Thyroid gland (tissue), 4 donors: Measurements from ENCODE around the gene FNTB. TPM values are rescaled to one million over a fixed set of nuclear protein-coding genes. Genes with fewer than 3 reads are reported as not detected.

Experiments
- DNase-seq, 2 donors: peaks; one replicate each; pipeline ENCODE4 v3.0.0-alpha.2; 2019
- H3K27ac ChIP-seq, 3 donors: fragments of 200-600 bp; sonication (generic); 1 replicate in 2 of 3; 2 replicates in 1 of 3; pipeline ENCODE4 v1.5.1; 2016 to 2019; ENCODE audit warnings: mild to moderate bottlenecking in 1 of 3, moderate library complexity in 1 of 3
- H3K27me3 ChIP-seq: fragments of 200-600 bp; sonication (generic); one replicate; pipeline ENCODE4 v1.5.1; 2019
- H3K36me3 ChIP-seq, 2 donors: fragments of 200-600 bp; sonication (generic); one replicate each; pipeline ENCODE4 v1.5.1; 2016 to 2019
- H3K4me1 ChIP-seq, 2 donors: fragments of 200-600 bp; sonication (generic); one replicate each; pipeline ENCODE4 v1.5.1; 2017 to 2019
- H3K4me3 ChIP-seq, 3 donors: fragments of 200-600 bp; sonication (generic); replicated peaks in 1 of 3; 1 replicate in 2 of 3; 2 replicates in 1 of 3; pipeline ENCODE4 v1.5.1; 2016; ENCODE audit warnings: mild to moderate bottlenecking in 1 of 3
- H3K9me3 ChIP-seq: fragments of 200-600 bp; sonication (generic); one replicate; pipeline ENCODE4 v1.5.1; 2017
- POLR2A ChIP-seq, 2 donors: fragments of 450-650 bp; IDR thresholded peaks; one replicate each; pipeline ENCODE4 v1.6.1; 2017; ENCODE audit warnings: antibody characterized with exemption in 2 of 2, mild to moderate bottlenecking in 2 of 2, moderate library complexity in 1 of 2
- WGBS, 2 donors: methylation state at CpG; one replicate each; pipeline ENCODE4 v1.1.5; 2017; 5-methylcytosine and 5-hydroxymethylcytosine counted together
- intact Hi-C: fragments of 100-400 bp; cut with DNase I; formaldehyde crosslinking; loops from one replicate; pipeline ENCODE4 v1.15.1; 2023
- total RNA-seq, 4 donors: library from RNA; depleted of rRNA; stranded (reverse); fragments of >200 nt; gene quantifications; one replicate each; pipeline ENCODE4 v1.2.3, GENCODE V29; 2016
- TF ChIP-seq, protein P1 (sequence below), 6 experiments: fragments of 200-600 bp in 3 of 6; fragments of 450-650 bp in 3 of 6; sonication (generic) in 3 of 6; IDR thresholded peaks; one replicate each; pipeline ENCODE4 v1.5.1; 2016 to 2019; ENCODE audit warnings: antibody characterized with exemption in 6 of 6, mild to moderate bottlenecking in 2 of 6, inconsistent platforms in 1 of 6, moderate library complexity in 1 of 6

FNTB gene
- total RNA-seq, 4 donors from 2014 or later = 7.8 to 27.0 (median 18.8) TPM

DNA sequence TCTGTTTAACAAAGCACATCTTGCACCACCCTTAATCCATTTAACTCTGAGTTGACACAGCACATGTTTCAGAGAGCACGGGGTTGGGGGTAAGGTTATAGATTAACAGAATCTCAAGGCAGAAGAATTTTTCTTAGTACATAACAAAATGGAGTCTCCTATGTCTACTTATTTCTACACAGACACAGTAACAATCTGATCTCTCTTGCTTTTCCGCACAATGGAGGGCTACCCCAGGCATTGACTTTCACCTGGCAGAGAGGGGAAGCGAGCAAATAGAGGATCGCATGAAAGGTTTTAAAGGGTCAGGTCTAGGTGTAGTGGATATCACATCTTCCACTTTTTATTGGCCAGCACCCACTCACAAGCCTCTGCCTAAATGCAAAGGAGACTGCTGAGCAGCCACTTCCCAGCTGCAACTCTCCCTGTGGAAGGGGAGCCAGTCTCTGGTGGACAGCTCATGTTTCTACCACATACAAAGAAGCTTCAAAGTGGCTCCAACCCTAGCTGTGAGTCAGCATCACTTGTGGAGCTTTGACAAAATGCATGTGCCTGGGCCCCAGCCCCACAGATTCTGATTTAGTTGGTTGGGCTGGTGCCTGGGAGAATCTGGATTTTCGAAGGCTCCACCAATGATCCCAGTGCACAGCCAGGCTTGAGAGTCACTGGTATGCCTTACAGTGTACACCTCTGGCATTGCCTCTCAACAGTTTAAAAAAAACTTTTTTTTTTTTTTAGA, 7.2 kb upstream of the FNTB start:
- intact Hi-C loops = loop anchor here (10.0 kb wide), 2 partner anchors 65 to 155 kb away; partner anchors contain the start of gene CHURC1
- DNase-seq = no peak
- Histone ChIP-seq H3K27ac (no peak overlapping the region), H3K27me3 (no peaks in the 10 kb centered on the region), H3K9me3 (no peaks in the 10 kb centered on the region), H3K4me3 (no peak overlapping the region), H3K36me3 (no peaks in the 10 kb centered on the region), H3K4me1 (peaks cover 0 to 4% of the 10 kb centered on the region in 2 donors)
- WGBS, 2 donors = 60 to 67% methylated on average over 5 of the region's 5 CpGs
- TF ChIP-seq POLR2A (IDR thresholded peaks at IDR 0.05) = no peak
- TF ChIP-seq, protein P1, sequence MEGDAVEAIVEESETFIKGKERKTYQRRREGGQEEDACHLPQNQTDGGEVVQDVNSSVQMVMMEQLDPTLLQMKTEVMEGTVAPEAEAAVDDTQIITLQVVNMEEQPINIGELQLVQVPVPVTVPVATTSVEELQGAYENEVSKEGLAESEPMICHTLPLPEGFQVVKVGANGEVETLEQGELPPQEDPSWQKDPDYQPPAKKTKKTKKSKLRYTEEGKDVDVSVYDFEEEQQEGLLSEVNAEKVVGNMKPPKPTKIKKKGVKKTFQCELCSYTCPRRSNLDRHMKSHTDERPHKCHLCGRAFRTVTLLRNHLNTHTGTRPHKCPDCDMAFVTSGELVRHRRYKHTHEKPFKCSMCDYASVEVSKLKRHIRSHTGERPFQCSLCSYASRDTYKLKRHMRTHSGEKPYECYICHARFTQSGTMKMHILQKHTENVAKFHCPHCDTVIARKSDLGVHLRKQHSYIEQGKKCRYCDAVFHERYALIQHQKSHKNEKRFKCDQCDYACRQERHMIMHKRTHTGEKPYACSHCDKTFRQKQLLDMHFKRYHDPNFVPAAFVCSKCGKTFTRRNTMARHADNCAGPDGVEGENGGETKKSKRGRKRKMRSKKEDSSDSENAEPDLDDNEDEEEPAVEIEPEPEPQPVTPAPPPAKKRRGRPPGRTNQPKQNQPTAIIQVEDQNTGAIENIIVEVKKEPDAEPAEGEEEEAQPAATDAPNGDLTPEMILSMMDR (IDR thresholded peaks at IDR 0.05) = no peak

- H3K27ac ChIP-seq = no peak overlapping the region
- no peak overlapping the region for H3K4me3 ChIP-seq
- no peaks in the 10 kb centered on the region for H3K36me3 ChIP-seq
- H3K9me3 ChIP-seq = no peaks in the 10 kb centered on the region
- DNase-seq = peak; percentile 35 to 47
- H3K27me3 ChIP-seq = no peaks in the 10 kb centered on the region
- TF ChIP-seq POLR2A (IDR thresholded peaks at IDR 0.05) = no peak
- TF ChIP-seq, protein P1 (IDR thresholded peaks at IDR 0.05) = peak; percentile 25 to 72 (median 62)
- 2 to 4% methylated on average over 15 of the region's 15 CpGs for WGBS, 2 donors
- intact Hi-C loops = loop anchor here (10.0 kb wide), 2 partner anchors 69 to 159 kb away; partner anchors contain the start of gene CHURC1
- peaks cover 9 to 21% of the 10 kb centered on the region in 2 donors for H3K4me1 ChIP-seq
Measured at GRCh38 chr14:64983439-64984310, 3.0 kb upstream of the FNTB start.

- Histone ChIP-seq H3K9me3 (no peaks in the 10 kb centered on the region), H3K27me3 (no peaks in the 10 kb centered on the region), H3K4me1 (peaks cover 9 to 21% of the 10 kb centered on the region in 2 donors), H3K4me3 (peak overlapping the region; percentile 62 to 82 (median 74)), H3K36me3 (no peaks in the 10 kb centered on the region), H3K27ac (peak overlapping the region; percentile 21 to 95 (median 95))
- no peak for TF ChIP-seq POLR2A (IDR thresholded peaks at IDR 0.05)
- TF ChIP-seq, protein P1 (IDR thresholded peaks at IDR 0.05) = no peak
- DNase-seq = no peak
- intact Hi-C loops = loop anchor here (10.0 kb wide), 2 partner anchors 73 to 163 kb away; partner anchors contain the start of gene CHURC1
- 0 to 1% methylated on average over 8 of the region's 8 CpGs for WGBS, 2 donors
Measured at GRCh38 chr14:64987438-64987767, 708 bp downstream of the FNTB start.

DNA sequence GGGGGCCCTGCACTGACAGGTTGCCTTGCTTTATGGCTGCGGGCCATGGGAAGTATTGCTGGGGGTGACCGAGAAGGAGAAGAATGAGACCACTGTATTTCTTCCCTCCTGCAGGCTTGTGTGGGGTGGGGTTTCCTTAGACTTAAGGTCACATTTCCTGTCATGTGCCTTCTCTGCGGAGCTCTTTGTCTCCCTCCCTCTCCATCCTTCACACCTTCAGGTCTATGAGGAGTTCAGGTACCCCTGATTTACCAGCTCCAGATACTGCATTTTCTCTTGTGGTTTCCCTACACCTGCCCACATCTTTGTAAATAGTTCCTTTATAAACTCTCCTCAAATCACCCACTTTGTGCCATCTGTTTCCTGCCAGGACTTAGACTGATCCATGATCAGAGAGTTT, 3.6 kb downstream of the FNTB start:
- no peaks in the 10 kb centered on the region for H3K9me3 ChIP-seq
- no peak for DNase-seq
- no peaks in the 10 kb centered on the region for H3K27me3 ChIP-seq
- H3K27ac ChIP-seq = no peak overlapping the region
- 78 to 85% methylated on average over 3 of the region's 3 CpGs for WGBS, 2 donors
- TF ChIP-seq, protein P1 (IDR thresholded peaks at IDR 0.05) = no peak
- TF ChIP-seq POLR2A (IDR thresholded peaks at IDR 0.05) = no peak
- H3K4me1 ChIP-seq = peaks cover 9 to 18% of the 10 kb centered on the region in 2 donors
- no peak overlapping the region for H3K4me3 ChIP-seq
- no peaks in the 10 kb centered on the region for H3K36me3 ChIP-seq
- intact Hi-C loops = no loop called here
